HEK293 (cell line): ENCODE results near the gene PAK6.
A peak's percentile ranks its signal among the peaks of the same experiment; 100 is the strongest.

Experiments used
- FEZF1 ChIP-seq: fragments of 450-650 bp; formaldehyde crosslinking; IDR thresholded peaks from 2 replicates; pipeline ENCODE4 v1.5.1; 2016; ENCODE audit warnings: missing biosample characterization, missing genetic modification characterization
- HIC1 ChIP-seq: fragments of 450-650 bp; formaldehyde crosslinking; IDR thresholded peaks from 2 replicates; pipeline ENCODE4 v1.5.1; 2016; ENCODE audit warnings: missing biosample characterization, missing genetic modification characterization
- KLF7 ChIP-seq: fragments of 450-650 bp; formaldehyde crosslinking; IDR thresholded peaks from 2 replicates; pipeline ENCODE4 v1.5.1; 2016; ENCODE audit warnings: missing biosample characterization, missing genetic modification characterization, borderline replicate concordance
- OSR2 ChIP-seq: fragments of 450-650 bp; formaldehyde crosslinking; IDR thresholded peaks from 2 replicates; pipeline ENCODE4 v1.5.1; 2016; ENCODE audit warnings: missing biosample characterization, missing genetic modification characterization
- PRDM1 ChIP-seq: fragments of 450-650 bp; formaldehyde crosslinking; IDR thresholded peaks from 2 replicates; pipeline ENCODE4; 2016; ENCODE audit warnings: missing biosample characterization, missing genetic modification characterization
- PRDM6 ChIP-seq: fragments of 450-650 bp; formaldehyde crosslinking; IDR thresholded peaks from 2 replicates; pipeline ENCODE4 v1.5.1; 2017; ENCODE audit warnings: missing biosample characterization, missing genetic modification characterization
- SP3 ChIP-seq: fragments of 450-650 bp; formaldehyde crosslinking; IDR thresholded peaks from 2 replicates; pipeline ENCODE4 v1.5.1; 2016; ENCODE audit warnings: missing biosample characterization, missing genetic modification characterization
- ZBTB7A ChIP-seq: fragments of 450-650 bp; formaldehyde crosslinking; IDR thresholded peaks from 2 replicates; pipeline ENCODE4 v1.5.1; 2016; ENCODE audit warnings: low read depth, missing biosample characterization, missing genetic modification characterization
- ZFP41 ChIP-seq: fragments of 450-650 bp; formaldehyde crosslinking; IDR thresholded peaks from 2 replicates; pipeline ENCODE4 v1.5.1; 2016; ENCODE audit warnings: missing biosample characterization, missing genetic modification characterization, borderline replicate concordance
- ZFP69B ChIP-seq: fragments of 450-650 bp; formaldehyde crosslinking; IDR thresholded peaks from 2 replicates; pipeline ENCODE4 v1.5.1; 2016; ENCODE audit warnings: missing biosample characterization, missing genetic modification characterization
- ZIC2 ChIP-seq: fragments of 450-650 bp; formaldehyde crosslinking; IDR thresholded peaks from 2 replicates; pipeline ENCODE4 v1.5.1; 2016; ENCODE audit warnings: missing biosample characterization, missing genetic modification characterization
- ZNF114 ChIP-seq: fragments of 450-650 bp; formaldehyde crosslinking; IDR thresholded peaks from 2 replicates; pipeline ENCODE4 v1.5.0; 2017; ENCODE audit warnings: missing biosample characterization, missing genetic modification characterization
- ZNF121 ChIP-seq: fragments of 450-650 bp; formaldehyde crosslinking; IDR thresholded peaks from 2 replicates; pipeline ENCODE4 v1.5.1; 2016; ENCODE audit warnings: missing biosample characterization, missing genetic modification characterization
- ZNF174 ChIP-seq: fragments of 450-650 bp; formaldehyde crosslinking; IDR thresholded peaks from 2 replicates; pipeline ENCODE4 v1.5.0; 2017; ENCODE audit warnings: missing biosample characterization, mild to moderate bottlenecking, missing genetic modification characterization
- ZNF223 ChIP-seq: fragments of 450-650 bp; formaldehyde crosslinking; IDR thresholded peaks from 2 replicates; pipeline ENCODE4 v1.5.1; 2016; ENCODE audit warnings: missing biosample characterization, missing genetic modification characterization
- ZNF23 ChIP-seq: fragments of 450-650 bp; formaldehyde crosslinking; IDR thresholded peaks from 2 replicates; pipeline ENCODE4 v1.5.1; 2016; ENCODE audit warnings: missing biosample characterization, missing genetic modification characterization, borderline replicate concordance
- ZNF292 ChIP-seq: fragments of 450-650 bp; formaldehyde crosslinking; IDR thresholded peaks from 2 replicates; pipeline ENCODE4 v1.5.1; 2016; ENCODE audit warnings: low read depth, missing biosample characterization, missing genetic modification characterization, borderline replicate concordance
- ZNF354C ChIP-seq: fragments of 450-650 bp; formaldehyde crosslinking; IDR thresholded peaks from 2 replicates; pipeline ENCODE4 v1.5.1; 2016; ENCODE audit warnings: missing biosample characterization, missing genetic modification characterization, low read depth, borderline replicate concordance
- ZNF510 ChIP-seq: fragments of 450-650 bp; formaldehyde crosslinking; IDR thresholded peaks from 2 replicates; pipeline ENCODE4 v1.5.1; 2018; ENCODE audit warnings: mild to moderate bottlenecking, missing genetic modification characterization, missing biosample characterization; ENCODE audit not compliant: insufficient replicate concordance
- ZNF513 ChIP-seq: fragments of 450-650 bp; IDR thresholded peaks from 2 replicates; pipeline ENCODE4 v1.5.1; 2018; ENCODE audit warnings: missing biosample characterization, missing genetic modification characterization
- ZNF514 ChIP-seq: fragments of 450-650 bp; formaldehyde crosslinking; IDR thresholded peaks from 2 replicates; pipeline ENCODE4 v1.5.1; 2016; ENCODE audit warnings: missing biosample characterization, missing genetic modification characterization
- TF ChIP-seq, protein P1 (sequence below): fragments of 450-650 bp; formaldehyde crosslinking; IDR thresholded peaks from 2 replicates; pipeline ENCODE4 v1.5.1; 2017; ENCODE audit warnings: missing biosample characterization, missing genetic modification characterization
- TF ChIP-seq, protein P2 (sequence below): fragments of 450-650 bp; formaldehyde crosslinking; IDR thresholded peaks from 2 replicates; pipeline ENCODE4 v1.5.1; 2016; ENCODE audit warnings: missing biosample characterization, missing genetic modification characterization
- TF ChIP-seq, protein P3 (sequence below): fragments of 450-650 bp; formaldehyde crosslinking; IDR thresholded peaks from 2 replicates; pipeline ENCODE4 v1.5.1; 2016; ENCODE audit warnings: missing biosample characterization, missing genetic modification characterization, low read depth
- TF ChIP-seq, protein P4 (sequence below): fragments of 450-650 bp; formaldehyde crosslinking; conservative IDR thresholded peaks from 2 replicates; pipeline ENCODE4 v1.5.1; 2016; ENCODE audit warnings: low read depth, missing biosample characterization, missing genetic modification characterization

The PAK6 gene

GRCh38 chr15:40320931-40321371 lies 82.1 kb downstream of the PAK6 start (continued):
- TF ChIP-seq KLF7 (tag by site-specific recombination) (no peak), FEZF1 (tag by site-specific recombination) (peak; percentile 79), ZFP41 (tag by site-specific recombination) (no peak), PRDM6 (tag by site-specific recombination) (peak; percentile 78), ZIC2 (tag by site-specific recombination) (peak; percentile 68; the same call in 1 of the 2 replicates), SP3 (tag by site-specific recombination) (no peak), OSR2 (tag by site-specific recombination) (no peak), ZNF510 (no peak), ZNF114 (tag by site-specific recombination) (no peak), ZNF354C (tag by site-specific recombination) (no peak), ZFP69B (tag by site-specific recombination) (no peak), ZNF223 (no peak), ZNF513 (tag by site-specific recombination) (no peak), ZNF23 (no peak), ZNF514 (tag by site-specific recombination) (no peak), ZNF121 (tag by site-specific recombination) (no peak), ZNF292 (tag by site-specific recombination) (no peak), PRDM1 (tag by site-specific recombination) (0 out of 2 replicates have a peak, but pooled peaks have one; percentile 10), HIC1 (tag by site-specific recombination) (no peak), ZNF174 (tag by site-specific recombination) (no peak), ZBTB7A (tag by site-specific recombination) (no peak)
- TF ChIP-seq, protein P1, sequence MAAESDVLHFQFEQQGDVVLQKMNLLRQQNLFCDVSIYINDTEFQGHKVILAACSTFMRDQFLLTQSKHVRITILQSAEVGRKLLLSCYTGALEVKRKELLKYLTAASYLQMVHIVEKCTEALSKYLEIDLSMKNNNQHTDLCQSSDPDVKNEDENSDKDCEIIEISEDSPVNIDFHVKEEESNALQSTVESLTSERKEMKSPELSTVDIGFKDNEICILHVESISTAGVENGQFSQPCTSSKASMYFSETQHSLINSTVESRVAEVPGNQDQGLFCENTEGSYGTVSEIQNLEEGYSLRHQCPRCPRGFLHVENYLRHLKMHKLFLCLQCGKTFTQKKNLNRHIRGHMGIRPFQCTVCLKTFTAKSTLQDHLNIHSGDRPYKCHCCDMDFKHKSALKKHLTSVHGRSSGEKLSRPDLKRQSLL (tag by site-specific recombination), result peak; percentile 62
- TF ChIP-seq, protein P2, sequence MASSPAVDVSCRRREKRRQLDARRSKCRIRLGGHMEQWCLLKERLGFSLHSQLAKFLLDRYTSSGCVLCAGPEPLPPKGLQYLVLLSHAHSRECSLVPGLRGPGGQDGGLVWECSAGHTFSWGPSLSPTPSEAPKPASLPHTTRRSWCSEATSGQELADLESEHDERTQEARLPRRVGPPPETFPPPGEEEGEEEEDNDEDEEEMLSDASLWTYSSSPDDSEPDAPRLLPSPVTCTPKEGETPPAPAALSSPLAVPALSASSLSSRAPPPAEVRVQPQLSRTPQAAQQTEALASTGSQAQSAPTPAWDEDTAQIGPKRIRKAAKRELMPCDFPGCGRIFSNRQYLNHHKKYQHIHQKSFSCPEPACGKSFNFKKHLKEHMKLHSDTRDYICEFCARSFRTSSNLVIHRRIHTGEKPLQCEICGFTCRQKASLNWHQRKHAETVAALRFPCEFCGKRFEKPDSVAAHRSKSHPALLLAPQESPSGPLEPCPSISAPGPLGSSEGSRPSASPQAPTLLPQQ (tag by site-specific recombination), result no peak
- TF ChIP-seq, protein P3, sequence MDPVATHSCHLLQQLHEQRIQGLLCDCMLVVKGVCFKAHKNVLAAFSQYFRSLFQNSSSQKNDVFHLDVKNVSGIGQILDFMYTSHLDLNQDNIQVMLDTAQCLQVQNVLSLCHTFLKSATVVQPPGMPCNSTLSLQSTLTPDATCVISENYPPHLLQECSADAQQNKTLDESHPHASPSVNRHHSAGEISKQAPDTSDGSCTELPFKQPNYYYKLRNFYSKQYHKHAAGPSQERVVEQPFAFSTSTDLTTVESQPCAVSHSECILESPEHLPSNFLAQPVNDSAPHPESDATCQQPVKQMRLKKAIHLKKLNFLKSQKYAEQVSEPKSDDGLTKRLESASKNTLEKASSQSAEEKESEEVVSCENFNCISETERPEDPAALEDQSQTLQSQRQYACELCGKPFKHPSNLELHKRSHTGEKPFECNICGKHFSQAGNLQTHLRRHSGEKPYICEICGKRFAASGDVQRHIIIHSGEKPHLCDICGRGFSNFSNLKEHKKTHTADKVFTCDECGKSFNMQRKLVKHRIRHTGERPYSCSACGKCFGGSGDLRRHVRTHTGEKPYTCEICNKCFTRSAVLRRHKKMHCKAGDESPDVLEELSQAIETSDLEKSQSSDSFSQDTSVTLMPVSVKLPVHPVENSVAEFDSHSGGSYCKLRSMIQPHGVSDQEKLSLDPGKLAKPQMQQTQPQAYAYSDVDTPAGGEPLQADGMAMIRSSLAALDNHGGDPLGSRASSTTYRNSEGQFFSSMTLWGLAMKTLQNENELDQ (tag by site-specific recombination), result no peak
- TF ChIP-seq, protein P4, sequence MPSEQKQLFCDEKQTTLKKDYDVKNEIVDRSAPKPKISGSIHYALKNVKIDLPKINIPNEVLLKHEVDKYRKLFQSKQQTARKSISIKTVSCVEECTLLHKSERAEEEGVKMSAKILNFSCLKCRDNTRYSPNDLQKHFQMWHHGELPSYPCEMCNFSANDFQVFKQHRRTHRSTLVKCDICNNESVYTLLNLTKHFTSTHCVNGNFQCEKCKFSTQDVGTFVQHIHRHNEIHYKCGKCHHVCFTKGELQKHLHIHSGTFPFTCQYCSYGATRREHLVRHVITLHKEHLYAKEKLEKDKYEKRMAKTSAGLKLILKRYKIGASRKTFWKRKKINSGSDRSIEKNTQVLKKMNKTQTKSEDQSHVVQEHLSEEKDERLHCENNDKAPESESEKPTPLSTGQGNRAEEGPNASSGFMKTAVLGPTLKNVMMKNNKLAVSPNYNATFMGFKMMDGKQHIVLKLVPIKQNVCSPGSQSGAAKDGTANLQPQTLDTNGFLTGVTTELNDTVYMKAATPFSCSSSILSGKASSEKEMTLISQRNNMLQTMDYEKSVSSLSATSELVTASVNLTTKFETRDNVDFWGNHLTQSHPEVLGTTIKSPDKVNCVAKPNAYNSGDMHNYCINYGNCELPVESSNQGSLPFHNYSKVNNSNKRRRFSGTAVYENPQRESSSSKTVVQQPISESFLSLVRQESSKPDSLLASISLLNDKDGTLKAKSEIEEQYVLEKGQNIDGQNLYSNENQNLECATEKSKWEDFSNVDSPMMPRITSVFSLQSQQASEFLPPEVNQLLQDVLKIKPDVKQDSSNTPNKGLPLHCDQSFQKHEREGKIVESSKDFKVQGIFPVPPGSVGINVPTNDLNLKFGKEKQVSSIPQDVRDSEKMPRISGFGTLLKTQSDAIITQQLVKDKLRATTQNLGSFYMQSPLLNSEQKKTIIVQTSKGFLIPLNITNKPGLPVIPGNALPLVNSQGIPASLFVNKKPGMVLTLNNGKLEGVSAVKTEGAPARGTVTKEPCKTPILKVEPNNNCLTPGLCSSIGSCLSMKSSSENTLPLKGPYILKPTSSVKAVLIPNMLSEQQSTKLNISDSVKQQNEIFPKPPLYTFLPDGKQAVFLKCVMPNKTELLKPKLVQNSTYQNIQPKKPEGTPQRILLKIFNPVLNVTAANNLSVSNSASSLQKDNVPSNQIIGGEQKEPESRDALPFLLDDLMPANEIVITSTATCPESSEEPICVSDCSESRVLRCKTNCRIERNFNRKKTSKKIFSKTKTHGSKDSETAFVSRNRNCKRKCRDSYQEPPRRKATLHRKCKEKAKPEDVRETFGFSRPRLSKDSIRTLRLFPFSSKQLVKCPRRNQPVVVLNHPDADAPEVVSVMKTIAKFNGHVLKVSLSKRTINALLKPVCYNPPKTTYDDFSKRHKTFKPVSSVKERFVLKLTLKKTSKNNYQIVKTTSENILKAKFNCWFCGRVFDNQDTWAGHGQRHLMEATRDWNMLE (tag by site-specific recombination), result no peak
